WERI-Rb-1 (cell line): ENCODE results near the gene IQCB1.

ENCODE experiments used
- DNase-seq: peaks from one replicate; pipeline ENCODE4 v3.0.0-alpha.2; 2020
- H3K27ac ChIP-seq: fragments of 250-450 bp; sonication (Bioruptor Pico); 2 replicates; pipeline ENCODE4 v1.5.1; 2020; ENCODE audit warnings: mild to moderate bottlenecking, moderate library complexity
- H3K27me3 ChIP-seq: fragments of 250-450 bp; sonication (Bioruptor Pico); 2 replicates; pipeline ENCODE4 v1.5.1; 2021; ENCODE audit warnings: mild to moderate bottlenecking, low read depth, moderate library complexity; ENCODE audit not compliant: insufficient read depth, severe bottlenecking
- H3K36me3 ChIP-seq: fragments of 250-450 bp; sonication (Bioruptor Pico); 2 replicates; pipeline ENCODE4 v1.5.1; 2020; ENCODE audit warnings: mild to moderate bottlenecking, moderate library complexity
- H3K4me3 ChIP-seq: 2 replicates; pipeline ENCODE4 v1.5.1; 2011; ENCODE audit warnings: low read depth, mild to moderate bottlenecking, control low read depth, low read length
- H3K9me3 ChIP-seq: fragments of 250-450 bp; sonication (Bioruptor Pico); 2 replicates; pipeline ENCODE4 v1.5.1; 2021; ENCODE audit warnings: mild to moderate bottlenecking, moderate library complexity; ENCODE audit not compliant: severe bottlenecking
- TF ChIP-seq, protein P1 (sequence below): IDR thresholded peaks from 2 replicates; pipeline ENCODE4 v1.5.1; 2011; ENCODE audit warnings: low read depth, mild to moderate bottlenecking, control low read depth, inconsistent platforms, low read length

IQCB1 gene, protein sequence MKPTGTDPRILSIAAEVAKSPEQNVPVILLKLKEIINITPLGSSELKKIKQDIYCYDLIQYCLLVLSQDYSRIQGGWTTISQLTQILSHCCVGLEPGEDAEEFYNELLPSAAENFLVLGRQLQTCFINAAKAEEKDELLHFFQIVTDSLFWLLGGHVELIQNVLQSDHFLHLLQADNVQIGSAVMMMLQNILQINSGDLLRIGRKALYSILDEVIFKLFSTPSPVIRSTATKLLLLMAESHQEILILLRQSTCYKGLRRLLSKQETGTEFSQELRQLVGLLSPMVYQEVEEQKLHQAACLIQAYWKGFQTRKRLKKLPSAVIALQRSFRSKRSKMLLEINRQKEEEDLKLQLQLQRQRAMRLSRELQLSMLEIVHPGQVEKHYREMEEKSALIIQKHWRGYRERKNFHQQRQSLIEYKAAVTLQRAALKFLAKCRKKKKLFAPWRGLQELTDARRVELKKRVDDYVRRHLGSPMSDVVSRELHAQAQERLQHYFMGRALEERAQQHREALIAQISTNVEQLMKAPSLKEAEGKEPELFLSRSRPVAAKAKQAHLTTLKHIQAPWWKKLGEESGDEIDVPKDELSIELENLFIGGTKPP

DNA sequence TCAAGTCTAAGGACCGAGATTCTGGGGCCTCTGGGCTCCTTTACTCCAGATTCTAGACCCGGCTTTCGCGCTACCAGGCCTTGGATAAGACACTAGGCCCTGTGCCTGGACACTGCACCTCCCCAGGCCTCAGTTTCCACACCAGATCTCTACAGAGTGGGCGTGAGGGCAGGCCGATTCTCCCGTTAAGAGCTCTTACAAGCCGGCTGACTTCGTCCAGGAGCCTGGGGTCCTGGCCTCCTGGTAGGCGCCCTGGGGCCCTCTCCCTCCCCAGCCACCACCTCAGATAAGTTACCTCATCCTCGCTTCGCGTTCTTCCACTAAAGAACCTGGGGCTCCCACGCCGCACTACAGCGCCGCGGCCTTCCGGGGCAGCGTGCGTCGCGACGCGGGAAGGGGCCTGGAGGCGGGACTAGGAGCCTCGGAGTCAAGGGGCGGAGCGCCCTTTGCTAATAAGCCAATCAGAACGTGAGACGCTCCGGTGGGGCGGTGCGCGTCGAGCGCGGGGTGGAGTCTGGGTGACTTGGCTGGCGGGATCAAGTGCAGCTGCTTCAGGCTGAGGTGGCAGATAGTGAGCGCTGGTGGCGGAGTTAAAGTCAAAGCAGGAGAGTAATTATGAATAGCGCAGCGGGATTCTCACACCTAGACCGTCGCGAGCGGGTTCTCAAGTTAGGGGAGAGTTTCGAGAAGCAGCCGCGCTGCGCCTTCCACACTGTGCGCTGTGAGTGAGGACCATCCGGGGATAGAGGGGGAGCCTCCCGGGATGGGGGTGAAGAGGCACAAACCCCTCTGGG lies at the start of gene IQCB1, which contains the start of gene EAF2:
IQCB1 (minus strand) TSS at position 390 of the 794 bp plus-strand sequence. CDS start 6,100 bp downstream, outside the sequence.
EAF2 (plus strand) TSS at position 539 of the 794 bp plus-strand sequence; CDS start at position 616, 77 bp downstream.
- Histone ChIP-seq H3K4me3 (peak within 1 kb of the TSS; percentile 99), H3K36me3 (peaks cover 23% of the 10 kb centered on the region)
- TF ChIP-seq, protein P1, sequence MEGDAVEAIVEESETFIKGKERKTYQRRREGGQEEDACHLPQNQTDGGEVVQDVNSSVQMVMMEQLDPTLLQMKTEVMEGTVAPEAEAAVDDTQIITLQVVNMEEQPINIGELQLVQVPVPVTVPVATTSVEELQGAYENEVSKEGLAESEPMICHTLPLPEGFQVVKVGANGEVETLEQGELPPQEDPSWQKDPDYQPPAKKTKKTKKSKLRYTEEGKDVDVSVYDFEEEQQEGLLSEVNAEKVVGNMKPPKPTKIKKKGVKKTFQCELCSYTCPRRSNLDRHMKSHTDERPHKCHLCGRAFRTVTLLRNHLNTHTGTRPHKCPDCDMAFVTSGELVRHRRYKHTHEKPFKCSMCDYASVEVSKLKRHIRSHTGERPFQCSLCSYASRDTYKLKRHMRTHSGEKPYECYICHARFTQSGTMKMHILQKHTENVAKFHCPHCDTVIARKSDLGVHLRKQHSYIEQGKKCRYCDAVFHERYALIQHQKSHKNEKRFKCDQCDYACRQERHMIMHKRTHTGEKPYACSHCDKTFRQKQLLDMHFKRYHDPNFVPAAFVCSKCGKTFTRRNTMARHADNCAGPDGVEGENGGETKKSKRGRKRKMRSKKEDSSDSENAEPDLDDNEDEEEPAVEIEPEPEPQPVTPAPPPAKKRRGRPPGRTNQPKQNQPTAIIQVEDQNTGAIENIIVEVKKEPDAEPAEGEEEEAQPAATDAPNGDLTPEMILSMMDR, result no peak

DNA sequence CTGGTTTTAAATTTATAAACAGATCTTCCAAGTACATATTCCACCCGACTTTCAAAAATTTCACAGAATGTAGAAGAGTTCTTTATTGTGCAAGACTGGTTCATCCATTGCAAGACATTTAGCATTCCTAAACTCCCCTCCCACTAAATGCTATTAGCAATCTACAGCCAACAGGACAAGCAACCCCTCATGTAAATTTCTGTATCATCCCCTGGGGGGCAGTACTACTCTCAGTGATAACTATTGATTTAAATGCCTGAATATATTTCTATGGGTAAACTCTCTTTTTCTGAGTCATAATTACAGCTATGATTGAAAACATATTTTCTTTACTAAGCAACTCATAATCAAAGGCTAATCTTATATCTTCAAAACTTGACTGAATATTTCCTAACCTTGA lies 48.6 kb upstream of the IQCB1 start:
- Histone ChIP-seq H3K36me3 (no peaks in the 10 kb centered on the region), H3K27me3 (no peaks in the 10 kb centered on the region), H3K9me3 (no peaks in the 10 kb centered on the region), H3K27ac (no peak overlapping the region), H3K4me3 (no peak overlapping the region)
- TF ChIP-seq, protein P1, result no peak; the same call in 1 of the 2 replicates
- DNase-seq, result peak; percentile 18

More for the DNA sequence above, at the start of gene IQCB1, which contains the start of gene EAF2:
- Histone ChIP-seq H3K27ac (peak within 1 kb of the TSS; percentile 80), H3K27me3 (no peaks in the 10 kb centered on the region), H3K9me3 (no peaks in the 10 kb centered on the region)
- DNase-seq, result peak; percentile 96

DNA sequence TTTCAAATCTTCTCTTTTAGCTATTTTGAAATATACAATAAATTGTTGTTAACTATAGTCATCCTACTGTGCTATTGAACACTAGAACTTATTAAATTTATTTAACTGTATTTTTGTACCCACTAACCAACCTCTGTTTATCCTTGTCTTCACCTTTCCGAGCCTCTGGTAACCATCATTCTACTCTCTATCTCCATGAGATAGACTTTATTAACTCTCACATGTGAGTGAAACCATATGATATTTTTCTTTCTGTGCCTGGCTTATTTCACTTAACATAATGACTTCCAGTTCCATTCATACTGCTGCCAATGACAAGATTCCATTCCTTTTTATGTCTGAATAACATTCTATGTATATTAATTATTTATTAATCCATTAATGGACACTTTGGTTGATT lies 43.6 kb upstream of the IQCB1 start:
- no peak overlapping the region for H3K27ac ChIP-seq
- TF ChIP-seq, protein P1, result no peak
- H3K4me3 ChIP-seq, result no peak overlapping the region
- no peaks in the 10 kb centered on the region for H3K27me3 ChIP-seq
- H3K36me3 ChIP-seq, result no peaks in the 10 kb centered on the region
- no peaks in the 10 kb centered on the region for H3K9me3 ChIP-seq
- no peak for DNase-seq

DNA sequence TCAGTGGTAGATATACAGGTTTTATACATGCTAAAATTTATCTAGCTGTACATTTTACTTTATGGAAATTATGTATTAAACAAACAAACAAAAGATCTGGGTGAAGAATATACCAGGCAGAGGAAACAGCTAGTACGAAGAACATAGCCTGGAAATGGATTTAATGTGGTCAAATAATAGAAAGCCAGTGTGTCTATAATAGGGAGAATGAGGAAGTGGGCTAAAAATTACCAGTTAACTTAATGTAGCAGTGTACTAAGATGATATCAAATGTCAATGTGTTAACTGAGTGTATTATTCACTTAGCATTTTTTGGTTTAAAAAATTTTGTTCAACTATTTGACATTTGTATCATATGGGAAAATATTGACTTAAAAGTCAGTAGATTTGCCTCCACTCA lies 36.6 kb upstream of the IQCB1 start:
- TF ChIP-seq, protein P1, result no peak
- Histone ChIP-seq H3K36me3 (no peaks in the 10 kb centered on the region), H3K4me3 (no peak overlapping the region), H3K27ac (no peak overlapping the region), H3K9me3 (no peaks in the 10 kb centered on the region), H3K27me3 (no peaks in the 10 kb centered on the region)
- no peak for DNase-seq

DNA sequence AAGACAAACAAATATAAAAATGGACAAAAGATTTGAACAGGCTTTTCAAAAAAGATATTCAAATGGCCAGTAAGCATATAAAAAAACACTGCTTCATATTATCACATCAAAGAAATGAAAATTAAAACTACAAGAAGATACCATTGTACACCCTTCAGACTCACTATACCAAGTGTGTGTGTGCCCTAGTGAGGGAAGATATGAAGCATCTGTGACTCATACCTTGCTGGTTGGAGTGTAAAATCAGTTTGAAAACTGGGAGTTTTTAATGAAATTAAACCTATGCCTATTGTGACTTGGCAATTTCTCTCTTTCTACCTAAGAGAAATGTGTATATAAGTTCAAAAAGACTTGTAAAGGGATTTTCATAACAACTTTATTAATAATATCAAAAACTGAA lies 35.9 kb upstream of the IQCB1 start:
- DNase-seq, result no peak
- H3K4me3 ChIP-seq, result no peak overlapping the region
- no peaks in the 10 kb centered on the region for H3K9me3 ChIP-seq
- TF ChIP-seq, protein P1, result no peak
- H3K27ac ChIP-seq, result no peak overlapping the region
- no peaks in the 10 kb centered on the region for H3K27me3 ChIP-seq
- no peaks in the 10 kb centered on the region for H3K36me3 ChIP-seq
